HG02870 (cell line): ENCODE results near the gene ANKS1B.
A peak's percentile ranks its signal among the peaks of the same experiment; 100 is the strongest.

Experiments
- ATAC-seq: cut with Tn5 transposase; IDR thresholded peaks from one replicate; pipeline ENCODE4 v1.9.1; 2021; ENCODE audit warnings: mild to moderate bottlenecking, moderate library complexity; ENCODE audit not compliant: unreplicated experiment

The ANKS1B gene

GRCh38 chr12:99146185-99146584, 838.6 kb downstream of the ANKS1B start:
- ATAC-seq, result no peak

GRCh38 chr12:99142651-99143050, 842.1 kb downstream of the ANKS1B start:
- no peak for ATAC-seq

- no peak for ATAC-seq
These were observed 844.6 kb downstream of the ANKS1B start for GRCh38 chr12:99140017-99140720.

GRCh38 chr12:99138393-99138792, 846.3 kb downstream of the ANKS1B start:
- no peak for ATAC-seq

GRCh38 chr12:99137124-99137855, 847.4 kb downstream of the ANKS1B start:
- no peak for ATAC-seq

- ATAC-seq, result no peak
These were observed 848.2 kb downstream of the ANKS1B start for GRCh38 chr12:99136516-99136915.

- no peak for ATAC-seq
These were observed 849.4 kb downstream of the ANKS1B start for GRCh38 chr12:99135376-99135775.

- ATAC-seq, result no peak
These were observed 851.3 kb downstream of the ANKS1B start for GRCh38 chr12:99133401-99133800.

GRCh38 chr12:99131751-99132199, 853.0 kb downstream of the ANKS1B start:
- ATAC-seq, result no peak

GRCh38 chr12:99130808-99131553, 853.8 kb downstream of the ANKS1B start:
- ATAC-seq, result peak; percentile 98

- ATAC-seq, result no peak
These were observed 856.4 kb downstream of the ANKS1B start for GRCh38 chr12:99128246-99128802.

- no peak for ATAC-seq
These were observed 861.8 kb downstream of the ANKS1B start for GRCh38 chr12:99122959-99123358.

- ATAC-seq, result no peak
These were observed 862.2 kb downstream of the ANKS1B start for GRCh38 chr12:99122496-99122895.

- no peak for ATAC-seq
These were observed 863.2 kb downstream of the ANKS1B start for GRCh38 chr12:99121546-99121945.

- no peak for ATAC-seq
These were observed 864.8 kb downstream of the ANKS1B start for GRCh38 chr12:99119943-99120342.

- ATAC-seq, result no peak
These were observed 865.3 kb downstream of the ANKS1B start for GRCh38 chr12:99119449-99119848.

GRCh38 chr12:99111600-99111999, 873.1 kb downstream of the ANKS1B start:
- ATAC-seq, result no peak

- ATAC-seq, result no peak
These were observed 873.9 kb downstream of the ANKS1B start for GRCh38 chr12:99110868-99111267.

- ATAC-seq, result no peak
These were observed 874.5 kb downstream of the ANKS1B start for GRCh38 chr12:99110212-99110611.

- no peak for ATAC-seq
These were observed 875.8 kb downstream of the ANKS1B start for GRCh38 chr12:99108924-99109323.

GRCh38 chr12:99099786-99100185, 885.0 kb downstream of the ANKS1B start:
- ATAC-seq, result no peak
